Measurements from ENCODE around the gene ASIC4.

Gene ASIC4

DNA sequence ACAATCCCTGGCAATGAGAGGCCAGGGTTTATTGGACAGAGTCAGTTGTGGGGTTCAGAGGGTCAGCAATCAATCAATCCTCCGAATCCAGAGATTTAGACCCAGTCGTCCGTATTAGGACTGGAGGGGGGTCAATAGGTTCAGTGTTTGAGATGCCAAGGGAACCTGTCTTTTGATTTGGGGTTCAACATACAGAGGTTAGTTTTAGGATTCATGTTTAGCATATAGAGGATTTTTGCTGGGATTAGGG is 15.3 kb upstream of the ASIC4 start:
- TF ChIP-seq, protein P1, sequence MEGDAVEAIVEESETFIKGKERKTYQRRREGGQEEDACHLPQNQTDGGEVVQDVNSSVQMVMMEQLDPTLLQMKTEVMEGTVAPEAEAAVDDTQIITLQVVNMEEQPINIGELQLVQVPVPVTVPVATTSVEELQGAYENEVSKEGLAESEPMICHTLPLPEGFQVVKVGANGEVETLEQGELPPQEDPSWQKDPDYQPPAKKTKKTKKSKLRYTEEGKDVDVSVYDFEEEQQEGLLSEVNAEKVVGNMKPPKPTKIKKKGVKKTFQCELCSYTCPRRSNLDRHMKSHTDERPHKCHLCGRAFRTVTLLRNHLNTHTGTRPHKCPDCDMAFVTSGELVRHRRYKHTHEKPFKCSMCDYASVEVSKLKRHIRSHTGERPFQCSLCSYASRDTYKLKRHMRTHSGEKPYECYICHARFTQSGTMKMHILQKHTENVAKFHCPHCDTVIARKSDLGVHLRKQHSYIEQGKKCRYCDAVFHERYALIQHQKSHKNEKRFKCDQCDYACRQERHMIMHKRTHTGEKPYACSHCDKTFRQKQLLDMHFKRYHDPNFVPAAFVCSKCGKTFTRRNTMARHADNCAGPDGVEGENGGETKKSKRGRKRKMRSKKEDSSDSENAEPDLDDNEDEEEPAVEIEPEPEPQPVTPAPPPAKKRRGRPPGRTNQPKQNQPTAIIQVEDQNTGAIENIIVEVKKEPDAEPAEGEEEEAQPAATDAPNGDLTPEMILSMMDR (IDR thresholded peaks at IDR 0.05; ENCODE audit: borderline replicate concordance, insufficient read depth, low read depth, low read length), result no peak
- H3K4me3 ChIP-seq (ENCODE audit: low read depth, low read length), result peak overlapping the region; percentile 83

DNA sequence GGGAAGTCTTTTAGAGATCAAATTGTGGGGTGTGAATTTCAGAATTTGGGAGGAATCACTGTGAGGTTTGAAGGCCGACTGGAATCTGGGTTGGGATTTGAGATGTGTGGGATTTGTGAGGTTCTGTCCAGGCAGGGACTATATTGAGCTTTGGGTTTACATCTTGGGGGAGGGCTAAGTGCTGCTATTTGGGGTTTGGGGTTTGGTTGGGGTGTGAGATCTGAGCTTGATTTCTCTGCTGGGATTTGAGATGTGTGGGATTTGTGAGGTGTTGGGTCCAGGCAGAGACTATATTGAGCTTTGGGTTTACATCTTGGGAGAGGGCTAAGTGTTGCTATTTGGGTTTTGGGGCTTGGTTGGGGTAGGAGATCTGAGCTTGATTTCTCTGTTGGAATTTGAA is 14.7 kb upstream of the ASIC4 start:
- H3K4me3 ChIP-seq (ENCODE audit: low read depth, low read length), result peak overlapping the region; percentile 83
- TF ChIP-seq, protein P1 (IDR thresholded peaks at IDR 0.05; ENCODE audit: borderline replicate concordance, insufficient read depth, low read depth, low read length), result no peak

DNA sequence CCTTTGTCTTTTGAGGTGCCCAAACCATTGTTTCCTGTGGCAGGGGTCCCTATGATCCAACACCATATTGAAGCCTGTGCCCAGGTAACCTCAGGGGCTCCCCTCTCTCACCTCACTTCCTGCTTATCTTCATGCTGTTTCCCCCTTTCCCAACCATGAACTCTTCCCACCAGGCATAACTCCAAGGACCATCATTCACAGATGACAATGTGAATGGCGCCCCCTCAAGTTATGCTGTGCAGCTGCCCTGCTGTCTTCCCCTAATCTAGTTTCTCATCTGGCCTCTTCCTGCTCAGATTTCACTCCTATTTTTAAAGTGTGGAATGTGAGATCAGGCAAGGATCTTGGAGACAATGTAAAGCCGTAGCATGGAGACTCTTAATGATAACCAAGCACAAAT is 14.1 kb upstream of the ASIC4 start:
- H3K4me3 ChIP-seq (ENCODE audit: low read depth, low read length), result no peak overlapping the region
- TF ChIP-seq, protein P1 (IDR thresholded peaks at IDR 0.05; ENCODE audit: borderline replicate concordance, insufficient read depth, low read depth, low read length), result 0 out of 2 replicates have a peak, but pooled peaks have one; percentile 33

DNA sequence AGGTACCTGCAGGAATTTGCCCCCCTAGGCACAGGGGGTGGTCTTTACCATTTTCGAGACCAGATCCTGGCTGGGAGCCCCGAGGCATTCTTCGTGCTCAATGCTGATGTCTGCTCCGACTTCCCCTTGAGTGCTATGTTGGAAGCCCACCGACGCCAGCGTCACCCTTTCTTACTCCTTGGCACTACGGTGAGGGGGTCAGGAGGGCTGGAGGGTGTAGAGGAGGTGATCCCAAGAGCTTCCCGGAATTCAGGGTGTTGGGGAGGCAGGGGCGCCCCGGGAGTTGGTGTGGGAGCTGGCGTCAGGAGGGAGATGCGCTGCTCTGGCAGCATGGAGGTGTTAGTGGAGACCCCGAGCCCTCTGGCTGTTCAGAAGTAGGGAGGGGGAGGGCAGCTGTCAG is 12.4 kb upstream of the ASIC4 start:
- no peak overlapping the region for H3K4me3 ChIP-seq (ENCODE audit: low read depth, low read length)
- TF ChIP-seq, protein P1 (IDR thresholded peaks at IDR 0.05; ENCODE audit: borderline replicate concordance, insufficient read depth, low read depth, low read length), result no peak

DNA sequence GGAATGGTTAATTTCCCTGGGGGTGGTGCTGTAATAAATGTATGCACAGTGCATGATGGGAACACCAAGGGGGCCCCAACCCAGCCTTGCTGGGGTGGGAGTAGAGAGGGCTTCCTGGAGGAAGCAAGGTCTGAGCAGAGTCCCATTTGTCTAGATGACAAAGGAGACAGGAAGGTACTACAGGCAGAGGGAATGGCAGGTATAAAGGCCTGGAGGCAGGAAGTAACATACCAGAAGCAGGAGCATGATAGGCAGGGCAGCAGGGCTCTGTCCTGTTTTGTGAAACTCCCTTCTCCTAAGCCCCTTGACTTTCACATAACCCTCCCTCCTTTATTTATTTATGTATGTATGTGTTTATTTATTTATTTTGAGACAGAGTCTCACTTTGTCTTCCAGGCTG is 11.7 kb upstream of the ASIC4 start:
- TF ChIP-seq, protein P1 (IDR thresholded peaks at IDR 0.05; ENCODE audit: borderline replicate concordance, insufficient read depth, low read depth, low read length), result no peak
- no peak overlapping the region for H3K4me3 ChIP-seq (ENCODE audit: low read depth, low read length)

DNA sequence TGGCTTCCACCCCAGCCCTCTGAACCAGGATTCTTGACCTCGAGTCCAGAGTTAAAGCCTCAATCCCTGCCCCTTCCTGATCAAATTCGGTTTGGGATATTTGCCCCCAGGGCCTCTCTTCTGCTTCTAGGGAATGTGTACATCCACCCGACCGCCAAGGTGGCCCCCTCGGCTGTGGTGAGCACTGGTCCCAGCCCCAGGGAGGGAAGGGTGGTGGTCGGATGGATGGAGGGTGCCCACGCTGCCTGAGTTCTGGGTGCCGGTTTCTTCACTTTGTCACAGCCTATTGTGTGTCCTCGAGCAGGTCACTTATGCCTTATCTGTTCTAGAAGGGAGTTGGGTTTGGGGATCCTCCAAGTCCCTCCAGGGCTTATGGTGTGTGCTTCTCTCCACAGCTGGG is 8.7 kb upstream of the ASIC4 start:
- TF ChIP-seq, protein P1 (IDR thresholded peaks at IDR 0.05; ENCODE audit: borderline replicate concordance, insufficient read depth, low read depth, low read length), result no peak
- H3K4me3 ChIP-seq (ENCODE audit: low read depth, low read length), result no peak overlapping the region

DNA sequence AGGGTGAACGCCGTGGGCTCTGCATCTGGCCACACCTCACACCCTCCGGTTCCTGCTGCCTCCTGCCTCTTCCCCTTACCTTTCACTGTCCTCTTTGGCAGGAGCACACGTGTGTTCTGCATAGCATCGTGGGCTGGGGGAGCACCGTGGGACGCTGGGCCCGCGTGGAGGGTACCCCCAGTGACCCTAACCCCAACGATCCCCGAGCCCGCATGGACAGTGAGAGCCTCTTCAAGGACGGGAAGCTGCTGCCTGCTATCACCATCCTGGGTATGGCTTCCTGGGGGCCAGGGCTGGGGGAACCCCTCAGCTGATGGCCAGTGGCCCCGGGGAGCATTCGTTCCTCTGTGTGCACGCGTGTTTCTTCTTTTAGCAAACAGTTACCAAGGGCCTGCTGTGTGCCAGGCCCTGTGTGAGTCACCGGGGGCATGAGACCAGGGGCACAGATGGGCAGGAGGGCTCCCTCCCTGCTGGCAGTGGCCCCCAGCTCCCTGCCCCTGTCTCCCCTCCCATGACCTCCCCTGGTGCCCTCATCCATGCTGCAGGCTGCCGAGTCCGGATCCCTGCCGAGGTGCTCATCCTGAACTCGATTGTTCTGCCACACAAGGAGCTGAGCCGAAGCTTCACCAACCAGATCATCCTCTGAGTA is 8.0 kb upstream of the ASIC4 start:
- TF ChIP-seq, protein P1 (IDR thresholded peaks at IDR 0.05; ENCODE audit: borderline replicate concordance, insufficient read depth, low read depth, low read length), result no peak

More for the DNA sequence above, 8.0 kb upstream of the ASIC4 start:
- no peak overlapping the region for H3K4me3 ChIP-seq (ENCODE audit: low read depth, low read length)

Data from GM12875 (cell line).